AG04450 (cell line): Measurements from ENCODE around the gene MRPL27. TPM values are rescaled to one million over a fixed set of nuclear protein-coding genes. Genes with fewer than 3 reads are reported as not detected.

Source experiments
- CTCF ChIA-PET: fragments of 300-600, 350-600 bp; formaldehyde crosslinking; extraction: SDS; loops from one replicate; lab custom pipeline; 2022; ENCODE audit warnings: antibody characterized with exemption, inconsistent platforms; lab: Charles Lee
- POLR2A ChIA-PET: fragments of 350-600 bp; formaldehyde crosslinking; extraction: SDS; loops from one replicate; lab custom pipeline; 2021; ENCODE audit warnings: antibody characterized with exemption, inconsistent platforms; lab: Yijun Ruan, JAX
- DNase-seq: peaks from one replicate; pipeline ENCODE4 v3.0.0-alpha.2; 2011; ENCODE audit warnings: low read depth, low spot score
- H3K27ac ChIP-seq: one replicate; pipeline ENCODE4 v1.5.1; 2012; ENCODE audit warnings: low read depth, low read length, control low read depth
- H3K27me3 ChIP-seq: one replicate; pipeline ENCODE4 v1.6.0; 2012; ENCODE audit warnings: low read length; ENCODE audit not compliant: control insufficient read depth, insufficient read depth
- H3K4me3 ChIP-seq: 2 replicates; pipeline ENCODE4 v1.5.1; 2011; ENCODE audit warnings: mild to moderate bottlenecking, low read depth, low read length, control low read depth
- H3K9me3 ChIP-seq: 2 replicates; pipeline ENCODE4 v1.5.1; 2012; ENCODE audit warnings: low read length; ENCODE audit not compliant: control insufficient read depth, insufficient read depth
- polyA plus RNA-seq: library from polyadenylated mRNA; depleted of rRNA; stranded (reverse); fragments of >200 nt; gene quantifications from 2 replicates; pipeline ENCODE4 v1.2.3, GENCODE V29; 2011
- TF ChIP-seq, protein P1 (sequence below): IDR thresholded peaks from 2 replicates; pipeline ENCODE4 v1.5.1; 2011; ENCODE audit warnings: low read depth, low read length, control low read depth, inconsistent platforms

Gene MRPL27
- polyA plus RNA-seq, 1 experiment, result 106 TPM

DNA sequence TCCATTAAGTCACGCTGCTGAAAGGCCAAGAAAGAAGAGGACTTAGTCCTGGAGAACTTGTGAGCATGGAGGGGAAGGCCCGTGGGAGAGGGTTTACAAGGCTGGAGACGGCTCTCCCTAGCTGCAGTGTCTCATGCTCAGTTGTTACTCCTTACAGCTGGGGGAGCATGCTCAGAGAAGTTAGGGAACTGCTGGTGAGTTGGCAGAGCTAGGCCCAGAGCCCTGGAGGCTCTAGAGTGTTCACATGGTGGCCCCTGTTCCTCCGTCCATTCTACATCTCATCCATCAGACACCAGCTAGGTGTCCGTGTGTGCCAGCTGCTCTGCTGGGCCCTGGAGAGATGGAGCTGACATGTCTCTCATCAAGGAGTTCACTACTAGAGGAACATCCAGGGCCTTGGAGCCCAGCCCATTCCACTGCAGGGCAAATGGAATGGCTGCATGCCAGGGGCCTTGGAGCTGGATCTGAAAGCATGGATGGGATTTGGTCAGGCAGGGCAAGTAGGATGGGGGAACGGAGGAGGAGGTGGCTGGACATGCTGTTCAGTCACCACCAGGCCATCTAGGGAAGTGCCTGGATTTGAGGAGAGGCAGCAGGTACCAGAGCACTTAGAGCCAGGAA, 20.8 kb downstream of the MRPL27 start:
- ChIA-PET POLR2A (interaction anchor here (0.9 kb wide), 1 partner anchor 10 kb away, joined by 3 read pairs; no protein-coding TSS in a partner anchor), CTCF (interaction anchor here (2.8 kb wide), 1 partner anchor 10 kb away, joined by 9 read pairs; no protein-coding TSS in a partner anchor)
- DNase-seq, result no peak
- Histone ChIP-seq H3K4me3 (no peak overlapping the region), H3K27ac (no peak overlapping the region), H3K27me3 (no peaks in the 10 kb centered on the region), H3K9me3 (no peaks in the 10 kb centered on the region; the same call in 1 of the 2 replicates)
- TF ChIP-seq, protein P1, sequence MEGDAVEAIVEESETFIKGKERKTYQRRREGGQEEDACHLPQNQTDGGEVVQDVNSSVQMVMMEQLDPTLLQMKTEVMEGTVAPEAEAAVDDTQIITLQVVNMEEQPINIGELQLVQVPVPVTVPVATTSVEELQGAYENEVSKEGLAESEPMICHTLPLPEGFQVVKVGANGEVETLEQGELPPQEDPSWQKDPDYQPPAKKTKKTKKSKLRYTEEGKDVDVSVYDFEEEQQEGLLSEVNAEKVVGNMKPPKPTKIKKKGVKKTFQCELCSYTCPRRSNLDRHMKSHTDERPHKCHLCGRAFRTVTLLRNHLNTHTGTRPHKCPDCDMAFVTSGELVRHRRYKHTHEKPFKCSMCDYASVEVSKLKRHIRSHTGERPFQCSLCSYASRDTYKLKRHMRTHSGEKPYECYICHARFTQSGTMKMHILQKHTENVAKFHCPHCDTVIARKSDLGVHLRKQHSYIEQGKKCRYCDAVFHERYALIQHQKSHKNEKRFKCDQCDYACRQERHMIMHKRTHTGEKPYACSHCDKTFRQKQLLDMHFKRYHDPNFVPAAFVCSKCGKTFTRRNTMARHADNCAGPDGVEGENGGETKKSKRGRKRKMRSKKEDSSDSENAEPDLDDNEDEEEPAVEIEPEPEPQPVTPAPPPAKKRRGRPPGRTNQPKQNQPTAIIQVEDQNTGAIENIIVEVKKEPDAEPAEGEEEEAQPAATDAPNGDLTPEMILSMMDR, result no peak

DNA sequence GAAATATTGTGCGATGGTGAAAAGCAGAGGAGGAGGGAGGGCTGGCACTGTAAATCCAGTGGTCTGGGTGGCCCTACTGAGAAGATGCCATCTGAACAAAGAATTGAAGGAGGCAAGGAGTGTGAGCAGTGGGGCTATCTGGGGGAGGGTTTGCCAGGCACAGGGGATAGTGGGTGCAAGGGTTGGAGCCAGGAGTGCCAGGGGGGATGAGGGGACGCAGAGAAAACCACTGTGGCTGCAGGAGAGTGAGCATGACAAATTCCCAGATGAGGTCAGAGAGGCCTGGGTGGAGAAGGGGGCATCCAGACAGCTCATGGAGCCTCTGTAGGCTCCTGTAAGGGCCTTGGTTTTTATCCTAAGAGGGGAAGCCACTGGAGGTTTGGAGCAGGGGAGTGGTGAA, 22.3 kb downstream of the MRPL27 start:
- no peak overlapping the region for H3K4me3 ChIP-seq
- no peaks in the 10 kb centered on the region; the same call in 1 of the 2 replicates for H3K9me3 ChIP-seq
- no peaks in the 10 kb centered on the region for H3K27me3 ChIP-seq
- ChIA-PET CTCF (interaction anchor here (2.8 kb wide), 1 partner anchor 11 kb away, joined by 9 read pairs; no protein-coding TSS in a partner anchor), POLR2A (no interaction called here)
- no peak for DNase-seq
- no peak overlapping the region for H3K27ac ChIP-seq
- TF ChIP-seq, protein P1, result no peak

DNA sequence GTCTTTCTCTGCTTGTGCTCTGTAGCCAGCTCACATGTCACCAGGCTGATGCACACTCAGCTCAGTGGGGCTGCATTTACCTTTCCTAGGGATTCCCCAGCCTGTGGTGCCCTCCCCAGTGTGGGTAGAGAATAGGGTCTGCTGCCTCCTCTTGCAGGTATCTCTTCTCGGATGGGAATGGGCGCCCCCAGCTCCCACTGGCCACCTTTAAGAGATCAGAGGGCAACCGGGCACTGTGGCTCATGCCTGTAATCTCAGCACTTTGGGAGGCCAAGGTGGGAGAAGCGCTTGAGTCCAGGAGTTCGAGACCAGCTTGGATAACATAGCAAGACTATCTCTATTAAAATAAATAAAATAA, 23.8 kb downstream of the MRPL27 start:
- TF ChIP-seq, protein P1, result no peak
- ChIA-PET POLR2A (interaction anchor here (0.7 kb wide), 3 partner anchors 13 to 148 kb away, joined by 3 read pairs; partner anchors contain the start of gene COL1A1), CTCF (interaction anchor here (0.6 to 4.1 kb wide), 3 partner anchors 13 to 672 kb away, joined by 4 to 29 read pairs (median 5); no protein-coding TSS in a partner anchor)
- Histone ChIP-seq H3K4me3 (no peak overlapping the region), H3K9me3 (no peaks in the 10 kb centered on the region; the same call in 1 of the 2 replicates), H3K27ac (no peak overlapping the region), H3K27me3 (no peaks in the 10 kb centered on the region)
- no peak for DNase-seq

DNA sequence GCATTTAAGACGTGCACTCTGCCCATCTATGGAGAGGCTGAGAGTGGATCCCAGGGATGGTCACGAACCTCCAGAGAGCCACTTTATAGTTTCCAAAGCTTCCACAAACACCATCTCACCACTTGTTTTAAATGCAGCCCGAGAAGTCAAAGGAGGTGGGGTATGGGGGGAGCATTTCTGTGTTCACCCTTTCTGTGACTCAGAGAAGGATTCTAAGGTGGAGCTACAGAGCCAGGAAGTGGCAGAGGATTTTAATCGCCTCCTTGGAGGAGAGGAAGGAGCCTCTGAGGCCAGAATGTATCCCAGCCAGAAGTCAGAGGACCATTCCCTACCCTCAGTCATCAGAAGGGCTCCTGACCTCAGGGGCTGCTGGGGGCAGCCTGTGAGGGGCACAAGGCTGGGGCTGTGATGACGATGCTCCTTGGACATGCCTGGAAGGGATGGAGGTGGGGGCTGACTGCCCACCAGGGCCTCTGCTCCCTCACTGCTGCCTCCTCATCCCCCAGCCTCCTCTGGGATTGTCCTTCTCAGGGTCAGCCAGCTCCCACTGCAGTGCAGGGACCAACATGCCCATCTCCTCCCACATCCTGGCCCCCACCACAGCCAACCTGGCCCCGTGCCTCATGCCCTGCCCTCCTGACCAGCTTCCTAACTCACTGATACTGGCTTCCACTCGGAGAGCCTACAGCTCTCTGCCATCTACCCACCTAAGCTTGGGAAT, 24.3 kb downstream of the MRPL27 start:
- ChIA-PET CTCF (interaction anchor here (0.6 to 4.1 kb wide), 3 partner anchors 13 to 671 kb away, joined by 3 to 29 read pairs (median 5); no protein-coding TSS in a partner anchor), POLR2A (interaction anchor here (0.7 kb wide), 3 partner anchors 13 to 147 kb away, joined by 3 read pairs; partner anchors contain the start of gene COL1A1)
- H3K4me3 ChIP-seq, result peak overlapping the region; percentile 0; the same call in 1 of the 2 replicates
- DNase-seq, result no peak
- H3K9me3 ChIP-seq, result no peaks in the 10 kb centered on the region; the same call in 1 of the 2 replicates
- H3K27me3 ChIP-seq, result no peaks in the 10 kb centered on the region
- TF ChIP-seq, protein P1, result no peak
- no peak overlapping the region for H3K27ac ChIP-seq
